Left lung (tissue), 10 donors: ENCODE data around the gene ARHGAP45. TPM values are rescaled to one million over a fixed set of nuclear protein-coding genes. Genes with fewer than 3 reads are reported as not detected.
A peak's percentile ranks its signal among the peaks of the same experiment; 100 is the strongest.

Experiments used
- ATAC-seq: fragments of 200-7000 bp; cut with Tn5 transposase; one replicate; pipeline ENCODE4 v1.9.1; 2020; ENCODE audit warnings: moderate library complexity
- DNase-seq, 4 donors: peaks; one replicate each; pipeline ENCODE4 v3.0.0-alpha.2; 2013 to 2020
- H3K27ac ChIP-seq, 2 donors: fragments of 200-600 bp; sonication (generic) in 1 of 2; one replicate each; pipeline versions ENCODE4 v1.5.0 to v1.8.0; 2020 to 2021
- H3K27me3 ChIP-seq, 2 donors: fragments of 200-600 bp; sonication (generic) in 1 of 2; one replicate each; pipeline versions ENCODE4 v1.5.0 to v1.8.0; 2020 to 2021
- H3K36me3 ChIP-seq, 2 donors: fragments of 200-600 bp; sonication (generic) in 1 of 2; one replicate each; pipeline versions ENCODE4 v1.5.0 to v1.8.0; 2020 to 2021
- H3K4me1 ChIP-seq, 2 donors: fragments of 200-600 bp; one replicate each; pipeline ENCODE4 v1.8.0; 2021
- H3K4me3 ChIP-seq, 2 donors: fragments of 200-600 bp; sonication (generic) in 1 of 2; one replicate each; pipeline versions ENCODE4 v1.5.0 to v1.8.0; 2020 to 2021; ENCODE audit warnings: mild to moderate bottlenecking in 1 of 2
- H3K9me3 ChIP-seq, 2 donors: fragments of 200-600 bp; sonication (generic) in 1 of 2; one replicate each; pipeline versions ENCODE4 v1.5.0 to v1.8.0; 2020 to 2021
- intact Hi-C, 2 donors: fragments of 100-400 bp; cut with DNase I; formaldehyde crosslinking; loops; one replicate each; pipeline versions ENCODE4 v1.11.2 to v1.14.2; 2022
- polyA plus RNA-seq, 6 donors: library from polyadenylated mRNA; unstranded; fragments of 120-200 nt; gene quantifications; one replicate each; pipeline ENCODE4 v1.2.1, GENCODE V29; 2013; ENCODE audit not compliant: insufficient read length in 6 of 6
- total RNA-seq, 2 donors: library from RNA; stranded (reverse); fragmentation: NEBNext Ultra II Directional; extraction: Animal tissue kit (Norgen Biotek cat#: 25700); gene quantifications; one replicate each; pipeline ENCODE4 v1.2.1, GENCODE V29; 2021
- TF ChIP-seq, protein P1 (sequence below), 2 donors: fragments of 200-600 bp; sonication (generic) in 1 of 2; IDR thresholded peaks; one replicate each; pipeline versions ENCODE4 v1.5.0 to v1.8.0; 2021; ENCODE audit warnings: antibody characterized with exemption in 2 of 2
- donor health status: DM: no; HTN: yes; CAD: no.
- donor health status: DM: no; HTN: no; CAD: no.

ARHGAP45 gene
- total and polyA plus RNA-seq, 8 donors: 8.5 to 83.8 (median 12.0) TPM

- peak overlapping the region in 1 of 2 donors; percentile 50 for H3K27ac ChIP-seq
- intact Hi-C loops: no loop called here
- DNase-seq: no peak
- H3K4me1 ChIP-seq: peaks cover 26 to 63% of the 10 kb centered on the region in 2 donors
- H3K36me3 ChIP-seq: peaks cover 0 to 63% of the 10 kb centered on the region in 2 donors
- TF ChIP-seq, protein P1, sequence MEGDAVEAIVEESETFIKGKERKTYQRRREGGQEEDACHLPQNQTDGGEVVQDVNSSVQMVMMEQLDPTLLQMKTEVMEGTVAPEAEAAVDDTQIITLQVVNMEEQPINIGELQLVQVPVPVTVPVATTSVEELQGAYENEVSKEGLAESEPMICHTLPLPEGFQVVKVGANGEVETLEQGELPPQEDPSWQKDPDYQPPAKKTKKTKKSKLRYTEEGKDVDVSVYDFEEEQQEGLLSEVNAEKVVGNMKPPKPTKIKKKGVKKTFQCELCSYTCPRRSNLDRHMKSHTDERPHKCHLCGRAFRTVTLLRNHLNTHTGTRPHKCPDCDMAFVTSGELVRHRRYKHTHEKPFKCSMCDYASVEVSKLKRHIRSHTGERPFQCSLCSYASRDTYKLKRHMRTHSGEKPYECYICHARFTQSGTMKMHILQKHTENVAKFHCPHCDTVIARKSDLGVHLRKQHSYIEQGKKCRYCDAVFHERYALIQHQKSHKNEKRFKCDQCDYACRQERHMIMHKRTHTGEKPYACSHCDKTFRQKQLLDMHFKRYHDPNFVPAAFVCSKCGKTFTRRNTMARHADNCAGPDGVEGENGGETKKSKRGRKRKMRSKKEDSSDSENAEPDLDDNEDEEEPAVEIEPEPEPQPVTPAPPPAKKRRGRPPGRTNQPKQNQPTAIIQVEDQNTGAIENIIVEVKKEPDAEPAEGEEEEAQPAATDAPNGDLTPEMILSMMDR (IDR thresholded peaks at IDR 0.05): no peak
- ATAC-seq: peak; percentile 1
- no peaks in the 10 kb centered on the region for H3K27me3 ChIP-seq
- no peaks in the 10 kb centered on the region for H3K9me3 ChIP-seq
- H3K4me3 ChIP-seq: no peak overlapping the region
Observed at GRCh38 chr19:1106841-1107660, 40.1 kb downstream of the ARHGAP45 start.

- H3K36me3 ChIP-seq: peaks cover 0 to 70% of the 10 kb centered on the region in 2 donors
- no peak overlapping the region for H3K4me3 ChIP-seq
- H3K27ac ChIP-seq: peak overlapping the region in 1 of 2 donors; percentile 50
- intact Hi-C loops: no loop called here
- ATAC-seq (no peak), DNase-seq (no peak)
- TF ChIP-seq, protein P1 (IDR thresholded peaks at IDR 0.05): no peak
- H3K27me3 ChIP-seq: no peaks in the 10 kb centered on the region
- peaks cover 19 to 62% of the 10 kb centered on the region in 2 donors for H3K4me1 ChIP-seq
- no peaks in the 10 kb centered on the region for H3K9me3 ChIP-seq
Observed at GRCh38 chr19:1107661-1108261, 40.8 kb downstream of the ARHGAP45 start.

GRCh38 chr19:1108291-1109031 is 41.5 kb downstream of the ARHGAP45 start:
- DNase-seq (no peak), ATAC-seq (no peak)
- H3K4me1 ChIP-seq: peaks cover 13 to 62% of the 10 kb centered on the region in 2 donors
- H3K27ac ChIP-seq: no peak overlapping the region
- intact Hi-C loops: no loop called here
- H3K9me3 ChIP-seq: no peaks in the 10 kb centered on the region
- TF ChIP-seq, protein P1 (IDR thresholded peaks at IDR 0.05): no peak
- no peaks in the 10 kb centered on the region for H3K27me3 ChIP-seq
- no peak overlapping the region for H3K4me3 ChIP-seq
- H3K36me3 ChIP-seq: peaks cover 0 to 77% of the 10 kb centered on the region in 2 donors

- Histone ChIP-seq H3K36me3 (peaks cover 0 to 83% of the 10 kb centered on the region in 2 donors), H3K4me3 (no peak overlapping the region), H3K27ac (no peak overlapping the region), H3K4me1 (peaks cover 19 to 66% of the 10 kb centered on the region in 2 donors), H3K27me3 (no peaks in the 10 kb centered on the region), H3K9me3 (no peaks in the 10 kb centered on the region)
- DNase-seq: no peak
- ATAC-seq: no peak
- TF ChIP-seq, protein P1 (IDR thresholded peaks at IDR 0.05): no peak
- intact Hi-C loops: no loop called here
Observed at GRCh38 chr19:1109032-1109551, 42.1 kb downstream of the ARHGAP45 start.
